BJ (cell line): Measurements from ENCODE around the gene ERC1. TPM values are rescaled to one million over a fixed set of nuclear protein-coding genes. Genes with fewer than 3 reads are reported as not detected.

ENCODE experiments used
- CTCF ChIA-PET: fragments of 350-600 bp; formaldehyde crosslinking; extraction: SDS; loops from one replicate; lab custom pipeline; 2021; ENCODE audit warnings: antibody characterized with exemption, inconsistent platforms; lab: Yijun Ruan, JAX
- POLR2A ChIA-PET: fragments of 300-600 bp; sonication (Branson Sonifier 250); formaldehyde crosslinking; extraction: SDS; loops from one replicate; lab custom pipeline; 2021; ENCODE audit warnings: antibody characterized with exemption; lab: Charles Lee
- DNase-seq: peaks from one replicate; pipeline ENCODE4 v3.0.0-alpha.2; 2011; ENCODE audit warnings: low read depth
- H3K27me3 ChIP-seq: 2 replicates; pipeline ENCODE4 v1.6.0; 2011; ENCODE audit warnings: low read length; ENCODE audit not compliant: control insufficient read depth, insufficient read depth
- H3K36me3 ChIP-seq: 2 replicates; pipeline ENCODE4 v1.5.1; 2011; ENCODE audit warnings: low read length; ENCODE audit not compliant: control insufficient read depth, insufficient read depth
- H3K4me3 ChIP-seq: 2 replicates; pipeline ENCODE4 v1.5.1; 2011; ENCODE audit warnings: low read depth, mild to moderate bottlenecking, control low read depth, low read length
- CTCF ChIP-seq: IDR thresholded peaks from 2 replicates; pipeline ENCODE4 v1.5.1; 2011; ENCODE audit warnings: low read depth, mild to moderate bottlenecking, control low read depth, inconsistent platforms, low read length, moderate library complexity; ENCODE audit not compliant: insufficient read depth
- polyA plus RNA-seq: library from polyadenylated mRNA; depleted of rRNA; stranded (reverse); fragments of >200 nt; gene quantifications from 2 replicates; pipeline ENCODE4 v1.2.3, GENCODE V29; 2011

ERC1 gene
- polyA plus RNA-seq, 1 experiment, result 14.5 TPM

- no peak for TF ChIP-seq CTCF
- no peaks in the 10 kb centered on the region for H3K27me3 ChIP-seq
- no peak for DNase-seq
- H3K4me3 ChIP-seq, result no peak overlapping the region
- no peaks in the 10 kb centered on the region for H3K36me3 ChIP-seq
- POLR2A ChIA-PET, result no interaction called here
- CTCF ChIA-PET, result no interaction called here
These were observed 29.4 kb downstream of the ERC1 start for GRCh38 chr12:1020389-1020788.

- ChIA-PET POLR2A (no interaction called here), CTCF (no interaction called here)
- Histone ChIP-seq H3K27me3 (no peaks in the 10 kb centered on the region), H3K4me3 (no peak overlapping the region), H3K36me3 (no peaks in the 10 kb centered on the region)
- no peak for DNase-seq
- TF ChIP-seq CTCF, result no peak
These were observed 31.3 kb downstream of the ERC1 start for GRCh38 chr12:1022032-1022970.

- no peak for DNase-seq
- Histone ChIP-seq H3K27me3 (no peaks in the 10 kb centered on the region), H3K4me3 (no peak overlapping the region), H3K36me3 (peaks cover 5% of the 10 kb centered on the region; the same call in 1 of the 2 replicates)
- POLR2A ChIA-PET, result no interaction called here
- no peak for TF ChIP-seq CTCF
- CTCF ChIA-PET, result no interaction called here
These were observed 39.8 kb downstream of the ERC1 start for GRCh38 chr12:1030779-1031178.

- ChIA-PET CTCF (no interaction called here), POLR2A (no interaction called here)
- DNase-seq, result no peak
- no peak for TF ChIP-seq CTCF
- Histone ChIP-seq H3K36me3 (0 out of 2 replicates have a peak, but pooled peaks cover 1% of the 10 kb centered on the region), H3K27me3 (no peaks in the 10 kb centered on the region), H3K4me3 (no peak overlapping the region)
These were observed 43.2 kb downstream of the ERC1 start for GRCh38 chr12:1034243-1034642.

- no peak for DNase-seq
- ChIA-PET CTCF (no interaction called here), POLR2A (no interaction called here)
These were observed 43.9 kb downstream of the ERC1 start for GRCh38 chr12:1034751-1035457.

More at GRCh38 chr12:1034751-1035457, 43.9 kb downstream of the ERC1 start:
- Histone ChIP-seq H3K36me3 (0 out of 2 replicates have a peak, but pooled peaks cover 1% of the 10 kb centered on the region), H3K27me3 (no peaks in the 10 kb centered on the region), H3K4me3 (no peak overlapping the region)
- no peak for TF ChIP-seq CTCF
